ENCODE measurements around the gene POU3F2. TPM values are rescaled to one million over a fixed set of nuclear protein-coding genes. Genes with fewer than 3 reads are reported as not detected.

Gene POU3F2
- total and polyA plus RNA-seq, 12 donors: 0.03 to 0.11 (median 0.06) TPM; not detected in 7

DNA sequence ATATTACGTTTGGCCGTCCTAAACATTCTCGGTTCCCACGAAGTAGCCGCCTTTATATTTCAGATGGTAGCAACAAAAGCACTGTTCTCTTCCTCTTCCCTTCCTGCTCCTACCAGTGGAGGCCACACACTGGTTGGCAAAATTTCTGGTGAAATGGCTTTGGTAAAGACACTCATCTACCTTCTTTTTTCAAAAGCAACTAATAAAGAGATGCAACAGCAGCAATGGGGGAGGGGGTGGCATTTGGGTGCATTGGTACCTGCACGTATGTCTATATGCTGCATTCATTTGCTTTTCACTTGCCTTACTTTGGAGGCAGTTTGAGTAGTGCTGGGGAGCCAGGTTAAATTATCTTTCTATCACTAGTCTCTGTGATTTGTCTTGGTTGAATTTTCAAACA lies 6.0 kb downstream of the POU3F2 start:
- H3K4me3 ChIP-seq: no peak overlapping the region
- no peak for TF ChIP-seq POLR2A (IDR thresholded peaks at IDR 0.05)
- TF ChIP-seq, protein P1, sequence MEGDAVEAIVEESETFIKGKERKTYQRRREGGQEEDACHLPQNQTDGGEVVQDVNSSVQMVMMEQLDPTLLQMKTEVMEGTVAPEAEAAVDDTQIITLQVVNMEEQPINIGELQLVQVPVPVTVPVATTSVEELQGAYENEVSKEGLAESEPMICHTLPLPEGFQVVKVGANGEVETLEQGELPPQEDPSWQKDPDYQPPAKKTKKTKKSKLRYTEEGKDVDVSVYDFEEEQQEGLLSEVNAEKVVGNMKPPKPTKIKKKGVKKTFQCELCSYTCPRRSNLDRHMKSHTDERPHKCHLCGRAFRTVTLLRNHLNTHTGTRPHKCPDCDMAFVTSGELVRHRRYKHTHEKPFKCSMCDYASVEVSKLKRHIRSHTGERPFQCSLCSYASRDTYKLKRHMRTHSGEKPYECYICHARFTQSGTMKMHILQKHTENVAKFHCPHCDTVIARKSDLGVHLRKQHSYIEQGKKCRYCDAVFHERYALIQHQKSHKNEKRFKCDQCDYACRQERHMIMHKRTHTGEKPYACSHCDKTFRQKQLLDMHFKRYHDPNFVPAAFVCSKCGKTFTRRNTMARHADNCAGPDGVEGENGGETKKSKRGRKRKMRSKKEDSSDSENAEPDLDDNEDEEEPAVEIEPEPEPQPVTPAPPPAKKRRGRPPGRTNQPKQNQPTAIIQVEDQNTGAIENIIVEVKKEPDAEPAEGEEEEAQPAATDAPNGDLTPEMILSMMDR (IDR thresholded peaks at IDR 0.05): no peak
- H3K27ac ChIP-seq: no peak overlapping the region
- WGBS, 4 donors: 41 to 53% (median 48%) methylated on average over 6 of the region's 6 CpGs
- peaks cover 96% of the 10 kb centered on the region for H3K27me3 ChIP-seq
- DNase-seq: no peak
- no peaks in the 10 kb centered on the region for H3K9me3 ChIP-seq (replicated peaks in 1 of 3)
- intact Hi-C loops (cut with DNase I): loop anchor here (10.0 kb wide), 2 partner anchors 274 to 1346 kb away; no protein-coding TSS in a partner anchor
- H3K4me1 ChIP-seq (replicated peaks in 1 of 2): peaks cover 5 to 18% of the 10 kb centered on the region in 2 donors
- H3K36me3 ChIP-seq (replicated peaks in 1 of 2): no peaks in the 10 kb centered on the region

DNA sequence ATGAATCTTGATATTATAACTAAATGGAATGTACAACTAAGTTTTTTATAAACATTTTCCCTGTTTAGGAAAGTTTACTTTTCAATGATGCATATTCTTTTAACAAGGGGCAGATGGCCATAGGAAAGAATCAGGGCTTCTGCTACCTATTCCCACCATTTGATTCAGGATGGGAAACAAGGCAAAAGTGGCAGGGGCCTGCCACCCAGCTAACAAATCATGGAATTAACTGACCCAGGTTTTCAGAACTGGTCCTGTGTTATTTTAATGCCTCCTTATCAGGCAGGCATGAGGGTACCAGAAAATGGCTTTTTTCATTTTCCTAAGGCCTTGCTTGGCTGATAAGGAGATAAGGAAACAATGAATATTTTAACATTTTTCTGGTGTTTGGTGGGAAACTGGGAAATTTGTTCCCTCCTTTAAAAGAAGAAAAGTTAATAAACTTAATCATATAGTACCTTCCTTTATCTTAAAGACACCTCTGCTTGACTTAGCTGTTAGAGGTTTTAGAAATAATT lies 6.7 kb downstream of the POU3F2 start:
- Histone ChIP-seq H3K36me3 (replicated peaks in 1 of 2) (no peaks in the 10 kb centered on the region), H3K9me3 (replicated peaks in 1 of 3) (no peaks in the 10 kb centered on the region), H3K27ac (no peak overlapping the region), H3K4me3 (no peak overlapping the region), H3K4me1 (replicated peaks in 1 of 2) (peaks cover 4 to 16% of the 10 kb centered on the region in 2 donors), H3K27me3 (peaks cover 94% of the 10 kb centered on the region)
- no peak for DNase-seq
- intact Hi-C loops (cut with DNase I): loop anchor here (10.0 kb wide), 2 partner anchors 274 to 1346 kb away; no protein-coding TSS in a partner anchor
- TF ChIP-seq POLR2A (IDR thresholded peaks at IDR 0.05): no peak
- TF ChIP-seq, protein P1 (IDR thresholded peaks at IDR 0.05): no peak

DNA sequence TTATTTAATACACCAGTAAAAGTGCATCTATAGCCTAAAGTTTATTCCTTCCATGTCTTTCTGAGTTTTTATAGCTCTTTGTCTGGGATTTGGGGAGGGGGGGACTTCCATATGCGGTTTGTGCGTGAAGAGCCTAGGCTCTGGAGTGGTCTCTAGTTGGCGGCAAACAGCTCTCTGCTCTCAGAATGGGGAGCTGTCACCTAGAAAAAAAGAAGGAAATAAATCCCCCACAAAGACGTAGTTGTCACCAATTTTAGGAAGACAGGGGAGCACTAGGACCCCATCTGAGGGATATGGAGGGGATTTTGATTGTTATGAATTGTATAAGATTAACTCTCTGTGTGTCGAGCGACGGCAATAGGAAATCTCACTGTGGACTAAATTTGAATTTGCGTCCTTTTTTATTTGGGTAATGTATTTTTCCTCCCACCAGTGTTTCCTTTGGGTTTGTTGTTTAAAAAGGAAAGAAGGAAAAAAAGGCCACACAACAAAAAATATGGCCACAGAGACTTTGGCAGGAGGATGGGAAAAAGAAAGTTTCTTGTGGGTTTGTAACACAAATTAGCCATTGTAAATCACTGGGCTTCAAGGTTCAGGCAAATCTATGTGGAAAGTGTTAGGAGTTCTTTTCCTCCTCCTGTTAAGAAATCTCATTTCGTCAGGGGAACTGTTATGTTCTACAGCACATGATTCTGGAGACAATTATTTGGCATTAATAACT lies 7.4 kb downstream of the POU3F2 start:
- Histone ChIP-seq H3K27me3 (peaks cover 94% of the 10 kb centered on the region), H3K4me1 (replicated peaks in 1 of 2) (peaks cover 4 to 15% of the 10 kb centered on the region in 2 donors), H3K4me3 (no peak overlapping the region), H3K9me3 (replicated peaks in 1 of 3) (no peaks in the 10 kb centered on the region), H3K36me3 (replicated peaks in 1 of 2) (no peaks in the 10 kb centered on the region), H3K27ac (no peak overlapping the region)
- 33 to 48% (median 38%) methylated on average over 9 of the region's 9 CpGs for WGBS, 4 donors
- TF ChIP-seq POLR2A (IDR thresholded peaks at IDR 0.05): no peak
- TF ChIP-seq, protein P1 (IDR thresholded peaks at IDR 0.05): no peak
- no peak for DNase-seq
- intact Hi-C loops (cut with DNase I): loop anchor here (10.0 kb wide), 2 partner anchors 273 to 1347 kb away; no protein-coding TSS in a partner anchor

DNA sequence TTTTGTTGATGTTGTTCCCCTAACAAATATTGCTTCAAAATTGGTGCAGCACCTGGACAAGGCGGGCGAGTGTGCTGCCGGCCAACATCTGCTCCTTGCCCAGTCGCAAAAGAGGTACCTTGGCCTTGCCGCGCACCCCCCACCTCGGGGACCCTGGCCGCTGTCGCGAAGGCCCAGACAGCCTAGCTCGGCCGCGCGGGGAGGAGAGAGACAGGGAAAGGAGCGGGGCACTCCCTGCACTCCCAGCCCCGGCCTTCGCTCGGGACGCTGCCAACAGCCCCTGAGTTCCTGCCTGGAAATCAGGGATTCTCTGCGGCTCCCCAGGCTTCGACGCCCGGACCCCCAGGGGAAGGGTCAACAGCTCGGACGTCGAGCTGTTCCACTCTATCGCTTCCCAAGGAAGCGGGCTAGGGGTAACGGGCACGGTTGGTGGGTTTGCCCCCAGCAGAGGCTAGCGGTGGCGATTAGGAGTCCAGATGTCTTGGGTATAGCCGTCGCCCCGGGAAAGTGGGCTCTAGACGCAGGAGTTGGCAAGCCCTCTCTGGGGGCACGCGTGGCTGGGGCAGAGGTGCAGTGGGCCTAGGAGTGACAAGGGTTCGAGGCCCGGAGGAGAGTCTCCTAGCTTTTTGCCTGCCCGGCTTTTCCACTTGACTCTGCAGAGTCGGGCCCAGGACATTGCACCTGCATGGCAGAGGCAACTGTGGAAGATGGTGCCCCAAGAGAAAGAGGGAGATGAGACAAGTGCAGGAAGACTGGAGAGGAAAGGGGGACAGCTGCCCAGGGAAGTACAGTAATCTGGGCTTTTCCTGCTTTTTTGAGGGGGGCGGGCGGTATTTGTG lies 8.2 kb downstream of the POU3F2 start:
- no peak for DNase-seq

More for the DNA sequence above, 8.2 kb downstream of the POU3F2 start:
- Histone ChIP-seq H3K4me3 (no peak overlapping the region), H3K9me3 (replicated peaks in 1 of 3) (no peaks in the 10 kb centered on the region), H3K27ac (no peak overlapping the region), H3K27me3 (peaks cover 94% of the 10 kb centered on the region), H3K36me3 (replicated peaks in 1 of 2) (no peaks in the 10 kb centered on the region), H3K4me1 (replicated peaks in 1 of 2) (peaks cover 4 to 16% of the 10 kb centered on the region in 2 donors)
- TF ChIP-seq, protein P1 (IDR thresholded peaks at IDR 0.05): no peak
- no peak for TF ChIP-seq POLR2A (IDR thresholded peaks at IDR 0.05)
- 14 to 16% (median 16%) methylated on average over 25 to 44 of the region's 44 CpGs for WGBS, 4 donors
- intact Hi-C loops (cut with DNase I): loop anchor here (10.0 kb wide), 2 partner anchors 272 to 1348 kb away; no protein-coding TSS in a partner anchor

All from adrenal gland (tissue), 12 donors.